GM12872 (cell line): ENCODE measurements around the gene CHAF1A.

ENCODE experiments used
- TF ChIP-seq, protein P1 (sequence below): IDR thresholded peaks from 3 replicates; pipeline ENCODE4 v1.5.1; 2011; ENCODE audit warnings: low read depth, mild to moderate bottlenecking, low read length, moderate library complexity; ENCODE audit not compliant: insufficient read depth

CHAF1A gene

DNA sequence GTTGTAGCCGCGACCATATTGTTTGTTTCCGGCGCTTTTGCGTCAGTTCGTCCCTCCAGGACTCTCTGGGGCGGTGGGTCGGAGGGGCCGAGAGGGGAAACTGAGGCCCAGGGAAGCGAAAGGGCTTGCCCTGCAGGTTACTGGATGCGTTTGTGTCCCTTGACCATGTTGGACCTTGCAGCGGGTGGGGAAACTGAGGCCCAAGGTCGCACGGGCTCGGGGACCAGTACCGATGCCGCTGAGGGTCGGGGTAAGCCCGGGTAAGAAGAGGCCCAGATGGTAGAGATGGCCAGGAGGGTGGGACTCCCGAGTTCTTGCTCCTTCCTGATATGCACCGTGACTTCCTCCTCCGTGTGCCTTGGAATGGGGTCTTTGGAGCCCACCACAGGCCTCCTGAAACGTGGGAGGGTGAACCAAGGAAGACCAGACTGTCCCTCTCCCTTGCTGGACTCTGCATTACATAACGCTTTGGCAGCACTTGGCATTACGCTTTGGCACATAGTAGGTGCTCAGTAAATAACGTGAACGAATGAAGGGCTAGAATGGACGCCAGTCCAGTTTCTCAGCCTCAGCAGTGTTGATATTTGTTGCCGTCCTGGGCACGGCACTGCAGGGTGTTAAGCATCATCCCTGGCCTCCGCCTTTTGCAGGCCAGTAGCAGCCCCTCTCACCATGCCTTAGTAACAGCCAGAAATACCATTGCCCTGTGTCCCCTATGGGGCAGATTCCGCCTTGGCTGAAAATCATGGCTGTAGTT, 743 bp downstream of the CHAF1A start:
- TF ChIP-seq, protein P1, sequence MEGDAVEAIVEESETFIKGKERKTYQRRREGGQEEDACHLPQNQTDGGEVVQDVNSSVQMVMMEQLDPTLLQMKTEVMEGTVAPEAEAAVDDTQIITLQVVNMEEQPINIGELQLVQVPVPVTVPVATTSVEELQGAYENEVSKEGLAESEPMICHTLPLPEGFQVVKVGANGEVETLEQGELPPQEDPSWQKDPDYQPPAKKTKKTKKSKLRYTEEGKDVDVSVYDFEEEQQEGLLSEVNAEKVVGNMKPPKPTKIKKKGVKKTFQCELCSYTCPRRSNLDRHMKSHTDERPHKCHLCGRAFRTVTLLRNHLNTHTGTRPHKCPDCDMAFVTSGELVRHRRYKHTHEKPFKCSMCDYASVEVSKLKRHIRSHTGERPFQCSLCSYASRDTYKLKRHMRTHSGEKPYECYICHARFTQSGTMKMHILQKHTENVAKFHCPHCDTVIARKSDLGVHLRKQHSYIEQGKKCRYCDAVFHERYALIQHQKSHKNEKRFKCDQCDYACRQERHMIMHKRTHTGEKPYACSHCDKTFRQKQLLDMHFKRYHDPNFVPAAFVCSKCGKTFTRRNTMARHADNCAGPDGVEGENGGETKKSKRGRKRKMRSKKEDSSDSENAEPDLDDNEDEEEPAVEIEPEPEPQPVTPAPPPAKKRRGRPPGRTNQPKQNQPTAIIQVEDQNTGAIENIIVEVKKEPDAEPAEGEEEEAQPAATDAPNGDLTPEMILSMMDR: no peak

DNA sequence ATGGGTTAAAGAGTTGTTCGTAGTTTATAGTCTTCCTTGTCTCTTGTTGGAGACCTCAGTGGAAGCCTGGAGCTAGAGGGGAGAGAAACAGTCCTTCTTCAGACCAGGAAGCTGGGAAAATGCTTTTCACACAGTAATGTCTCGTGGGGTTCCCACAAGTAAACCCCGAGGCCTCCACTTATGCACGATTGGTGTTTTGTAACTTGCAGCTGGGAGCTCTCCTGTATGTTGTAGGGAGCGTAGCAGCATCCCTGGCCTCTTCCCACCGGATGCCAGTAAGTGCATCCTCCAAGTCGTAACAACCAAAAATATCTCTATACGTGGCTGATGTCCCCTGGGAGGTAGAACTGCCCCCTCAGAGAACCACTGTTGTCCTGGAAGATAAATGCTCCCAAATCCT, 3.5 kb downstream of the CHAF1A start:
- TF ChIP-seq, protein P1: no peak

DNA sequence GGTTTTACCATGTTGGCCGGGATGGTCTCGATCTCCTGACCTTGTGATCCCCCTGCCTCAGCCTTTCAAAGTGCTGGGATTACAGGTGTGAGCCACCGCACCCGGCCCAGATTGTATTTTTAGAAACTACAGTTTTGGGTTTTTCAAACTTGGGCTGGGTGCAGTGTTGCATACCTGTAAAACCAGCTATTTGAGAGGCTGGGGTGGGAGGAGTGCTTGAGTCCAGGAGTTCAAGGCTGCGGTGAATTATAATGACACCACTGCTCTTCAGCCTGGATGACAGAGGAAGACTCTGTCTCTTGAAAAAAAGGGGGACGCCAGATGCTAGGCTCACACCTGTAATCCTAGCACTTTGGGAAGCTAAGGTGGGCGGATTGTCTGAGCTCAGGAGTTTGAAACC, 4.2 kb downstream of the CHAF1A start:
- TF ChIP-seq, protein P1: no peak

DNA sequence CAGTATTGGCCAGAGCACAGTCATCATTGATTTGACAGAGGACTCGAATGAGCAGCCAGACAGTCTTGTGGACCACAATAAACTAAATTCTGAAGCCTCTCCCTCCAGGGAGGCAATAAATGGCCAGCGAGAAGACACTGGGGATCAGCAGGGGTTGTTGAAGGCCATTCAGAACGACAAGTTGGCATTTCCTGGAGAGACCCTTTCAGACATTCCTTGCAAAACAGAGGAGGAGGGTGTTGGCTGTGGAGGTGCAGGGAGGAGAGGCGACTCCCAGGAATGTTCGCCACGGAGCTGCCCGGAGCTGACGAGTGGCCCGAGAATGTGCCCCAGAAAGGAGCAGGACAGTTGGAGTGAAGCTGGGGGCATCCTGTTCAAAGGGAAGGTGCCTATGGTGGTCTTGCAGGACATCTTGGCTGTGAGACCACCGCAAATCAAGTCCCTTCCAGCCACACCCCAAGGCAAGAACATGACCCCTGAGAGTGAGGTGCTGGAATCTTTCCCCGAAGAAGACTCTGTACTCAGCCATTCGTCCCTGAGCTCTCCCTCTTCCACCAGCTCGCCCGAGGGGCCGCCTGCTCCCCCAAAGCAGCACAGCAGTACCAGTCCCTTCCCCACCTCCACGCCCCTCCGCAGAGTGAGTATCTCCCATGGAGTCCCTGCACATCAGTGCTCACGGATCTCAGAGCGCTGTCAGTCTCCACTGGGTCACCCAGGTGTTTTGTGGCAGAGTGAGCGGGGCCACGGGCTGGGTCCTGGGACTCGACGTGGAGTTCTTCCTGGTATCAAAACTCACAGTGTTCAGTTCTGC, 6.9 kb downstream of the CHAF1A start:
- TF ChIP-seq, protein P1: no peak

DNA sequence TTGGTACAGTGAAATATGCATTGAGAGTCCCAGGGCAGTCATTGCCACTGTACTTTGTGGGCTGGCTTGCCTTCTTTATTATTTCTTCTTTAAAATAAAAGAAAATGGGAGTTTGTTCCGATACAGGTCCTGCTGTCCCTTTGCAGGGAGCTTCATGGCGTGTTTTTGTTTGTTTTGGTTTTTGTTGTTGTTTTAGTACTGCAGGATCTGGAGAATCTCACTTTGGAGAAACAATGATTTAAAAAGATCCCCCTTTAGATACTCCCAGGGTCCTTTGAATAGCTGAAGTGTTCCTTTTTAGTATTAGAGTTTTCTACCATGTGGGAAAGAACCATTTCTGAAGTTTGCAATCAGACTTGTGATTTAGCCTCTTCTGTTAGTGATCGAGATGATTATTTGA, 11.1 kb downstream of the CHAF1A start:
- TF ChIP-seq, protein P1: no peak

DNA sequence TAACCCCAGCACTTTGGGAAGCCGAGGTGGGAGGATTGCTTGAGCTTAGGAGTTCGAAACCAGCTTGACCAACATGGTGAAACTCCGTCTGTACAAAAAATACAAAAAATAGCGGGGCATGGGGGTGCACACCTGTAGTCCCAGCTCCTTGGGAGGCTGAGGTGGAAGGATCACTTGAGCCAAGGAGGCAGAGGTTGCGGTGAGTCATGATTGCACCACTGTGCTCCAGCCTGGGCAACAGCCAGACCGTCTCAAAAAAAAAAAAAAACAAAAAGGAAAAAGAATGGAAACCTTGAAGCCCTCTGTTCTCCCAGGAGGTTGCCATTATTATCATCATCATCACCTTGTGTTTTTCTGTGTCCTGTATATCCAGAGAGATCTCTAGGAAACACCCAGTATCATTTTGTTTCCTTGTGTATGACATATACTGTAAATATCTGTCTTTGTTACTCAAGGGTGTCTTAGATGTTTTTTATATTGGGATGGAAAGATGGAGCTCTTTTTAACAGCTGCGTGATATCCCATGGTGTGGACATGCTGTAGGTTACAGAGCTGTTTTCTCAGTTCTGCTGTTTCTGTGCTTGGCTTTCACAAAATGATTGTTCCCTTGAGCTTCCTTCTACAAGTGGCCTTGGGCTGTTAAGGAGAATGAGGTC, 11.8 kb downstream of the CHAF1A start:
- TF ChIP-seq, protein P1: no peak

DNA sequence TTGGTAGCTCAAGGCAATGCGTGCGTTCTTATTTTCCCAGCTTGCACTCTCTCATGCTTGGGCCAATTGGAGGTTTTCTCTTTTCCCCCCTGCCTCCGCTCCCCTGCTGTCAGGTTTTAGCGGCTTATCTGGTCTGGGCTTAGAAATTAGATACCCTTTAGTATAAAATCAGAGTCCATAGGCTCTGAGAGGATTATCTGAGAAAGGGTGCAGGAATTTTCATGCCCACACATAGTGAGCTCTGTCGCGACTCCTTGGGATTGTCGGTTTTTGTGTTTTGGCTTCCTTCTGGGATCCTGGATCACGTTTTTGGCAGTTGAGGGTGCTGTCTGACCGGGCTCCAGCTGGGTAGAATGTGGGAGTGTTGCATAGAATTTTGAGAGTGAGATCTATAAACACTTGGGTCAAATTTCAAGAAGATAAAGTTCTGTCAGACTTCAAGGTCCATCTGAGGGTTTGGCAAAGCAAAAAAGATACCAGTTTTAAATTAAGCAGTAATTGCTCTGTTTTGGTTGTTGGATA, 12.4 kb downstream of the CHAF1A start:
- TF ChIP-seq, protein P1: no peak
